GM23248 (cell line): ENCODE results near the gene GALNT18. TPM values are rescaled to one million over a fixed set of nuclear protein-coding genes. Genes with fewer than 3 reads are reported as not detected.

Experiments
- DNase-seq: peaks from one replicate; pipeline ENCODE4 v3.0.0-alpha.2; 2015
- H2AFZ ChIP-seq: fragments of 200-600 bp; sonication (generic); 2 replicates; pipeline ENCODE4 v1.6.1; 2016; ENCODE audit warnings: antibody characterized with exemption
- H3F3A ChIP-seq: fragments of 200-600 bp; sonication (generic); 2 replicates; pipeline ENCODE4 v1.6.1; 2016; ENCODE audit warnings: mild to moderate bottlenecking, antibody characterized with exemption, mixed run types; ENCODE audit not compliant: insufficient read depth
- H3K27ac ChIP-seq: fragments of 200-600 bp; sonication (generic); 2 replicates; pipeline ENCODE4 v1.5.1; 2016; ENCODE audit warnings: mild to moderate bottlenecking
- H3K27me3 ChIP-seq: fragments of 200-600 bp; sonication (generic); replicated peaks from 2 replicates; pipeline ENCODE4 v1.6.1; 2016; ENCODE audit warnings: mild to moderate bottlenecking; ENCODE audit not compliant: insufficient read depth
- H3K36me3 ChIP-seq: fragments of 200-600 bp; sonication (generic); 2 replicates; pipeline ENCODE4 v1.6.1; 2016; ENCODE audit warnings: low read depth, mild to moderate bottlenecking
- H3K4me1 ChIP-seq: fragments of 200-600 bp; sonication (generic); 2 replicates; pipeline ENCODE4 v1.6.1; 2016; ENCODE audit warnings: mild to moderate bottlenecking; ENCODE audit not compliant: insufficient read depth
- H3K4me2 ChIP-seq: fragments of 200-600 bp; sonication (generic); one replicate; pipeline ENCODE4 v1.6.1; 2016; ENCODE audit warnings: mild to moderate bottlenecking; ENCODE audit not compliant: unreplicated experiment
- H3K4me3 ChIP-seq: fragments of 200-600 bp; sonication (generic); 2 replicates; pipeline ENCODE4 v1.5.1; 2016; ENCODE audit warnings: mild to moderate bottlenecking
- H3K79me2 ChIP-seq: fragments of 200-600 bp; sonication (generic); 2 replicates; pipeline ENCODE4 v1.6.1; 2016; ENCODE audit warnings: mild to moderate bottlenecking; ENCODE audit not compliant: insufficient read depth
- H3K9ac ChIP-seq: fragments of 200-600 bp; sonication (generic); 2 replicates; pipeline ENCODE4 v1.6.1; 2016; ENCODE audit warnings: mild to moderate bottlenecking
- H3K9me2 ChIP-seq: fragments of 200-600 bp; sonication (generic); 2 replicates; pipeline ENCODE4 v1.6.1; 2016; ENCODE audit warnings: mixed run types, mild to moderate bottlenecking, moderate library complexity; ENCODE audit not compliant: insufficient read depth
- H3K9me3 ChIP-seq: fragments of 200-600 bp; sonication (generic); one replicate; pipeline ENCODE4 v1.6.1; 2017; ENCODE audit warnings: low read depth
- H4K20me1 ChIP-seq: fragments of 200-600 bp; sonication (generic); 2 replicates; pipeline ENCODE4 v1.6.0; 2016; ENCODE audit not compliant: insufficient read depth
- EZH2 ChIP-seq: fragments of 200-600 bp; sonication (generic); IDR thresholded peaks from 2 replicates; pipeline ENCODE4 v1.6.1; 2018; ENCODE audit warnings: antibody characterized with exemption, mild to moderate bottlenecking; ENCODE audit not compliant: insufficient read depth, poor library complexity, severe bottlenecking
- EZH2phosphoT487 ChIP-seq: fragments of 200-600 bp; sonication (generic); IDR thresholded peaks from 2 replicates; pipeline ENCODE4 v1.6.1; 2018; ENCODE audit warnings: antibody characterized with exemption, moderate library complexity, mild to moderate bottlenecking, low read depth; ENCODE audit not compliant: insufficient read depth
- WGBS, 2 experiments: methylation state at CpG; one replicate each; pipeline ENCODE4 v1.1.6; 2015 to 2017; ENCODE audit warnings: low lambda C conversion rate in 2 of 2, low coverage in 1 of 2; ENCODE audit errors: missing lambda C conversion rate in 2 of 2; 5-methylcytosine and 5-hydroxymethylcytosine counted together
- in situ Hi-C: fragments of 300-500 bp; cut with MboI; formaldehyde crosslinking; loops from 2 replicates; pipeline ENCODE4 v1.15.0; 2020
- polyA plus RNA-seq: library from polyadenylated mRNA; unstranded; fragments of >200 nt; fragmentation: Nextera tagmentation; extraction: Ambion mirVana; gene quantifications from 2 replicates; pipeline ENCODE4 v1.2.1, GENCODE V29; 2016
- total RNA-seq: library from RNA; depleted of rRNA; stranded (reverse); fragments of >200 nt; shearing (Covaris generic); gene quantifications from 2 replicates; pipeline ENCODE4 v1.2.3, GENCODE V29; 2014

The GALNT18 gene
- total and polyA plus RNA-seq, 2 experiments from 2014 or later = 4.1 to 5.6 TPM

DNA sequence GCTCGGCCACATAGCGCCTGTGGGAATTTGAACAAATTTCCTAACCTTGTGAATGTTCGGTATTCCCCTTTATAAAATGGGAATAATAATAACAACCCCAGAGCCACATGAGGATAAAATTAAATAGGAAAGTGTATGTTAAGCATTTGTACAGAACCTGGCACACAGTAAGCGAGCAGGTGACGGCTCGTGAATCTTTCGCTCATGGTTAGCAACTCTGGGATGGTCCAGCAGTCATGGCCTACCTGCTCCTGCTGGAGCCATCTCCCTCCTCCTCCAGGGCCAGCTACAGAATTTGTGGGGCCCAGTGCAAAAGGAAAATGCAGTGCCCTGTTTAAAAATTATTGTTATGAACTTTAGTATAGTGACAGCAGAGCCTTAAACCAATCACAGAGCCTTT, 180.3 kb downstream of the GALNT18 start:
- no peaks in the 10 kb centered on the region for H3K9me3 ChIP-seq
- no peak overlapping the region for H3K27ac ChIP-seq
- H3F3A ChIP-seq = no peaks in the 10 kb centered on the region
- H2AFZ ChIP-seq = no peak overlapping the region
- no peaks in the 10 kb centered on the region for H4K20me1 ChIP-seq
- in situ Hi-C loops = no loop called here
- H3K4me3 ChIP-seq = no peak overlapping the region
- no peak overlapping the region for H3K9ac ChIP-seq
- DNase-seq = no peak
- H3K4me2 ChIP-seq = no peak overlapping the region
- H3K4me1 ChIP-seq = no peaks in the 10 kb centered on the region
- H3K79me2 ChIP-seq = no peaks in the 10 kb centered on the region
- no peaks in the 10 kb centered on the region for H3K36me3 ChIP-seq
- no peaks in the 10 kb centered on the region for H3K9me2 ChIP-seq
- no peak for TF ChIP-seq EZH2phosphoT487
- 94 to 96% methylated on average over 7 of the region's 7 CpGs for WGBS, 2 experiments
- no peaks in the 10 kb centered on the region for H3K27me3 ChIP-seq

DNA sequence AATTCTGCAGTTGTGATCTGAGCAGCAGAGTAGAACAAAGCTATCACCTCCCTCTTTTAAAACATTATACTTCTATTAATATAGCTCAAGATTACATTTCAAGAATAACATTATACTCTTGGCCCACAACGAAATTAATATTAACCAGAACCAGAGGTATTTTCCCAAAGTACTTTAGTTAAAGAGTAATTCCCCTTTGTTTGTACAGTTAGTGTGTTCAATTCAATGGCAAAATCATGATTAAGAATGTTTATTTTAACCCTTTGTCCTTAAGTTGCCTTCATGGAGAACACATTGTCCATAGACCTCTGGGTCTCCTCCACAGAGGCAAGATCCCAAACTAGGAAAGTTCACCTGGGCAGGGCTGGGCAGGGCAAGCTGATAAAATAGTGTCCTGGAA, 180.7 kb downstream of the GALNT18 start:
- TF ChIP-seq EZH2phosphoT487 = no peak
- TF ChIP-seq EZH2 = no peak
- DNase-seq = no peak

DNA sequence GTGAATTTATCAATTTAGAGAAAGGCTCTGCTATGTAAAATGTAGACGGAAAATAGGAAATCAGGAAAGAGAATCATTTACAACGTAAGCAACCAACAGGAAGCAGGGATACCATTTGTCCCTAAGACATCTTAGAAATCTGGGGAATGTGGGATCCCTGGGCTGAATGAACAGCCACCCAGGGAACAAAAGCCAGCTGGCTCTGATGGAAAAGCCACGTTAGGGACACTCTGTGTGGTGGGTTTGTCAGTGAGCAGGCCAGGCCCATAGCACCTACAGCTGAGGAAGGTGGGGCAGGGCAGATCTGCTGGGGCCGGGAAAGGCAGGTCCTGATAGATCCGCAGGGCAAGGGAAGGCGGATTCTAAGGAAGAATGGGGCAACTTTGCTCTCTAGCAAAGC, 181.7 kb downstream of the GALNT18 start:
- Histone ChIP-seq H3K4me1 (no peaks in the 10 kb centered on the region), H4K20me1 (no peaks in the 10 kb centered on the region), H3K79me2 (no peaks in the 10 kb centered on the region), H3K9me2 (no peaks in the 10 kb centered on the region), H3K36me3 (no peaks in the 10 kb centered on the region), H2AFZ (no peak overlapping the region), H3F3A (no peaks in the 10 kb centered on the region), H3K27me3 (no peaks in the 10 kb centered on the region), H3K9ac (no peak overlapping the region), H3K27ac (no peak overlapping the region), H3K4me3 (no peak overlapping the region), H3K9me3 (no peaks in the 10 kb centered on the region), H3K4me2 (no peak overlapping the region)
- in situ Hi-C loops = no loop called here
- no peak for DNase-seq
- 79 to 87% methylated on average over 6 of the region's 6 CpGs for WGBS, 2 experiments
- no peak for TF ChIP-seq EZH2phosphoT487
- no peak for TF ChIP-seq EZH2

More for the DNA sequence above, 180.7 kb downstream of the GALNT18 start:
- in situ Hi-C loops = no loop called here
- Histone ChIP-seq H3K9me2 (no peaks in the 10 kb centered on the region), H3K9me3 (no peaks in the 10 kb centered on the region), H3K27ac (no peak overlapping the region), H2AFZ (no peak overlapping the region), H3K9ac (no peak overlapping the region), H3K4me3 (no peak overlapping the region), H3K4me2 (no peak overlapping the region), H3K36me3 (no peaks in the 10 kb centered on the region), H3F3A (no peaks in the 10 kb centered on the region), H3K27me3 (no peaks in the 10 kb centered on the region), H4K20me1 (no peaks in the 10 kb centered on the region), H3K4me1 (no peaks in the 10 kb centered on the region), H3K79me2 (no peaks in the 10 kb centered on the region)
- WGBS, 2 experiments = 53 to 56% methylated on average over 1 of the region's 1 CpG

DNA sequence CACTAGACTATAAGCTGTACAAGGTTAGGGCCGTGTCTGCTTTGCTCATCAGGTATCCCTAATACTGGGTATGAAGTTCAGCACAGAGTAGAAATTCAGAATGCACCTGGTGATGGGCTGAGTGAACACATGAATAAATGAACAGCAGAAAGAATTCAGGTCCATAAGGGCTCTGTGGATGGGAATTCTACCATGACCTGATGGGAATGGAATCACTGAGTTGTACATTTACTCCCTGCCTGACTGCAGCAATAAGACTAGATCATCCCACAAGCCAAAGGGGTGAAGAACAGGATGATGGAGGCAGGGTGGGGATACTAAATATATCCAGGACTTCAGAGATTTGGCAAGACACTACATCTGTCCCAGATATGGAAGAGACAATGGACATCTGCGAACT, 182.2 kb downstream of the GALNT18 start:
- H3K4me1 ChIP-seq = no peaks in the 10 kb centered on the region
- no peaks in the 10 kb centered on the region for H3K79me2 ChIP-seq
- no peaks in the 10 kb centered on the region for H3K9me3 ChIP-seq
- no peak overlapping the region for H3K4me3 ChIP-seq
- no peaks in the 10 kb centered on the region for H3K36me3 ChIP-seq
- H3K9ac ChIP-seq = no peak overlapping the region
- DNase-seq = no peak
- no peak overlapping the region for H3K4me2 ChIP-seq
- TF ChIP-seq EZH2 (no peak), EZH2phosphoT487 (no peak)
- H2AFZ ChIP-seq = no peak overlapping the region
- H4K20me1 ChIP-seq = no peaks in the 10 kb centered on the region
- H3F3A ChIP-seq = no peaks in the 10 kb centered on the region
- in situ Hi-C loops = no loop called here
- H3K27ac ChIP-seq = no peak overlapping the region
- 88 to 93% methylated on average over 2 of the region's 2 CpGs for WGBS, 2 experiments
- no peaks in the 10 kb centered on the region for H3K9me2 ChIP-seq
- no peaks in the 10 kb centered on the region for H3K27me3 ChIP-seq

DNA sequence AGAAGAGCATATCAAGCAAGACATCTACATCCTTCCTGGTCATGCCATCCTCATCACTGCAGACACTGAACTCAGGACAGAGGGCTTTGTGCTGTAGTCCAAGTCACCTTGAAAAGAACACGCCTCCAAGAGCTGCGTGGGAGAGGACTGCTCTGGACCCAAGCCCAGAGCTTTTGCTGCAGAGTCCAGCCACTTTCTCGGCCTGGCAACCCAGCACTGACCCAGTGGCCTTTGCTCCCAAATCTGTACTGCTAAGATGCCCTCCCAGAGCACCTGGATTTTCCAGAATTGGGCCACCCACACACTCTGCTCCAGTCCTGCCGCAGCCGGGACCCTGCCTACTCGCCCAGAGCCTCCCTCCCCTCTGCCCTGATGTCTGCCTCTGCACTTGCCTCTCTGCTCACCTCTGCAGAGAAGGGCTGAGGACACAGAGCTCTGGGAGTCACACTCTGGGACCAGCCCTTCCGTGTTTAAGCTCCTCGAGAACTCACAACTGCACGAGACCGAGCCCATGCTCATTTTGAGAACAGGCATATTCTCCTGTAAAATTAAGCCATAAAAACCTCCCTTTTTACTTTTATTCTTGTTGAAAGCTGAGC, 185.0 kb downstream of the GALNT18 start:
- WGBS, 2 experiments = 76 to 77% methylated on average over 10 of the region's 10 CpGs
- H3K4me2 ChIP-seq = no peak overlapping the region
- DNase-seq = no peak
- in situ Hi-C loops = no loop called here
- H3K4me1 ChIP-seq = no peaks in the 10 kb centered on the region
- H4K20me1 ChIP-seq = no peaks in the 10 kb centered on the region
- H3K79me2 ChIP-seq = no peaks in the 10 kb centered on the region
- H3K27ac ChIP-seq = no peak overlapping the region
- no peaks in the 10 kb centered on the region for H3F3A ChIP-seq
- H3K27me3 ChIP-seq = no peaks in the 10 kb centered on the region
- H3K9me2 ChIP-seq = no peaks in the 10 kb centered on the region
- H3K9me3 ChIP-seq = no peaks in the 10 kb centered on the region
- H3K9ac ChIP-seq = no peak overlapping the region
- H3K36me3 ChIP-seq = no peaks in the 10 kb centered on the region
- H2AFZ ChIP-seq = no peak overlapping the region
- TF ChIP-seq EZH2 (no peak), EZH2phosphoT487 (no peak)
- no peak overlapping the region for H3K4me3 ChIP-seq
